Neuronal stem cell (in vitro differentiated cells): ENCODE measurements around the gene HDAC7.

ENCODE experiments used
- DNase-seq: peaks from one replicate; pipeline ENCODE4 v3.0.0-alpha.2; 2013; ENCODE audit warnings: low spot score
- H2AFZ ChIP-seq: one replicate; pipeline ENCODE4 v1.6.1; 2013; ENCODE audit warnings: mild to moderate bottlenecking, low read length, inconsistent platforms
- H2AK5ac ChIP-seq: 2 replicates; pipeline ENCODE4 v1.6.1; 2013; ENCODE audit warnings: low read depth, mild to moderate bottlenecking, inconsistent platforms, low read length, moderate library complexity, mixed read lengths
- H2BK120ac ChIP-seq: 2 replicates; pipeline ENCODE4 v1.6.1; 2013; ENCODE audit warnings: low read depth, mild to moderate bottlenecking, inconsistent platforms, low read length, moderate library complexity, mixed read lengths
- H2BK12ac ChIP-seq: one replicate; pipeline ENCODE4 v1.6.1; 2013; ENCODE audit warnings: low read length, inconsistent platforms
- H2BK15ac ChIP-seq: 2 replicates; pipeline ENCODE4 v1.6.1; 2013; ENCODE audit warnings: mild to moderate bottlenecking, low read length, inconsistent platforms, mixed read lengths
- H2BK5ac ChIP-seq: one replicate; pipeline ENCODE4 v1.6.1; 2013; ENCODE audit warnings: inconsistent platforms, mild to moderate bottlenecking, low read length, moderate library complexity
- H3K14ac ChIP-seq: one replicate; pipeline ENCODE4 v1.6.1; 2013; ENCODE audit warnings: low read length, inconsistent platforms
- H3K18ac ChIP-seq: 2 replicates; pipeline ENCODE4 v1.6.1; 2013; ENCODE audit warnings: low read length, inconsistent platforms
- H3K23ac ChIP-seq: 2 replicates; pipeline ENCODE4 v1.6.1; 2013; ENCODE audit warnings: low read depth, mild to moderate bottlenecking, mixed read lengths, low read length, inconsistent platforms; ENCODE audit not compliant: poor library complexity
- H3K27ac ChIP-seq: replicated peaks from 3 replicates; pipeline ENCODE4 v1.5.1; 2013; ENCODE audit warnings: low read length, inconsistent platforms
- H3K27me3 ChIP-seq, 3 experiments: 2 replicates each; pipeline ENCODE4 v1.6.1; 2013; ENCODE audit warnings: low read length in 3 of 3, mild to moderate bottlenecking in 2 of 3, inconsistent platforms in 1 of 3, low read depth in 1 of 3, mixed read lengths in 1 of 3, moderate library complexity in 1 of 3; ENCODE audit not compliant: control insufficient read depth in 3 of 3, insufficient read depth in 3 of 3
- H3K36me3 ChIP-seq, 2 donors: replicated peaks in 1 of 2; 2 replicates each; pipeline ENCODE4 v1.6.1; 2013; ENCODE audit warnings: low read length in 2 of 2; ENCODE audit not compliant: control insufficient read depth in 2 of 2, insufficient read depth in 2 of 2
- H3K4ac ChIP-seq: 2 replicates; pipeline ENCODE4 v1.6.1; 2013; ENCODE audit warnings: inconsistent platforms, mild to moderate bottlenecking, low read length, moderate library complexity
- H3K4me1 ChIP-seq, 2 donors: 1 replicate in 1 of 2; 2 replicates in 1 of 2; pipeline ENCODE4 v1.6.1; 2013; ENCODE audit warnings: low read length in 2 of 2, low read depth in 1 of 2; ENCODE audit not compliant: control insufficient read depth in 2 of 2, insufficient read depth in 1 of 2
- H3K4me2 ChIP-seq: one replicate; pipeline ENCODE4 v1.6.1; 2013; ENCODE audit warnings: mild to moderate bottlenecking, low read length, inconsistent platforms; ENCODE audit not compliant: insufficient read depth, poor library complexity, severe bottlenecking
- H3K4me3 ChIP-seq, 2 donors: 2 replicates each; pipeline ENCODE4 v1.5.1; 2013; ENCODE audit warnings: low read length in 2 of 2, mild to moderate bottlenecking in 2 of 2, inconsistent platforms in 1 of 2, moderate library complexity in 1 of 2
- H3K79me1 ChIP-seq: one replicate; pipeline ENCODE4 v1.6.1; 2013; ENCODE audit warnings: low read depth, mild to moderate bottlenecking, inconsistent platforms, low read length, moderate library complexity
- H3K9ac ChIP-seq: one replicate; pipeline ENCODE4 v1.6.1; 2013; ENCODE audit warnings: mild to moderate bottlenecking, low read depth, low read length, inconsistent platforms; ENCODE audit not compliant: poor library complexity
- H3K9me3 ChIP-seq, 2 donors: replicated peaks in 1 of 2; 2 replicates each; pipeline versions ENCODE3 to v1.6.1; 2013; ENCODE audit warnings: low read length in 2 of 2, mild to moderate bottlenecking in 2 of 2, inconsistent platforms in 1 of 2, low read depth in 1 of 2, mixed read lengths in 1 of 2, moderate library complexity in 1 of 2; ENCODE audit not compliant: control insufficient read depth in 2 of 2, insufficient read depth in 1 of 2
- H4K8ac ChIP-seq: one replicate; pipeline ENCODE4 v1.6.1; 2013; ENCODE audit warnings: low read depth, mild to moderate bottlenecking, inconsistent platforms, low read length, moderate library complexity
- H4K91ac ChIP-seq: one replicate; pipeline ENCODE4 v1.6.1; 2013; ENCODE audit warnings: low read length, low read depth, mild to moderate bottlenecking, inconsistent platforms; ENCODE audit not compliant: poor library complexity
- WGBS, 2 donors: extraction: QIAGEN DNeasy Blood & Tissue Kit; methylation state at CpG; one replicate each; pipeline ENCODE4 v1.1.7; 2013; ENCODE audit warnings: missing lambda C conversion rate in 2 of 2, mixed read lengths in 1 of 2; ENCODE audit not compliant: insufficient read length in 2 of 2, insufficient replicate concordance in 1 of 2; ENCODE audit errors: extremely low coverage in 2 of 2; 5-methylcytosine and 5-hydroxymethylcytosine counted together

Gene HDAC7

DNA sequence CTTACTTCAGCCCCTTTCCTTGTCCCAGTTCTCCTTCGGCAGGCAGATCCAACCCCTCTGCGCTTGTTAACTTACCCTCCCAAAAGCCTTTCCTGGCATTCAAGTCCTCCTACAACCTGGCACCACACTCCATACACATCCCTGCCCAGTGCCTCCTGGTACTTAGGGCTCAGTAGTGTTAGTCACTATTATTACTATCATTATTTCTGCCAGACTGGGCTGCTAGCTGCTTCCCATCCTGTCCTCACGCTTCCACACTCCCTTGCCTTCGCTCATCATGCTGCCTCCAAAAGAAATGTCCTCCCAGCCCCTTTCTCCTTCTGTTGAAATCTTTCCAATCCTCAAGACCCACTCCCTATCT is 1.6 kb upstream of the HDAC7 start:
- H3K79me1 ChIP-seq = peaks cover 4% of the 10 kb centered on the region
- no peak overlapping the region for H3K9ac ChIP-seq
- no peak overlapping the region for H2BK5ac ChIP-seq
- no peak overlapping the region for H3K4me2 ChIP-seq
- no peak for DNase-seq
- H3K9me3 ChIP-seq = no peaks in the 10 kb centered on the region
- no peak overlapping the region for H2BK120ac ChIP-seq
- H3K4me1 ChIP-seq = peaks cover 45 to 46% of the 10 kb centered on the region in 2 donors
- H3K27ac ChIP-seq = peak overlapping the region; percentile 76
- no peak overlapping the region for H2BK12ac ChIP-seq
- H3K4ac ChIP-seq = no peak overlapping the region
- peak overlapping the region; percentile 27 for H3K18ac ChIP-seq
- H3K36me3 ChIP-seq = peaks cover 0 to 9% of the 10 kb centered on the region in 2 donors
- no peak overlapping the region for H3K23ac ChIP-seq
- H3K4me3 ChIP-seq = peak overlapping the region in 1 of 2 donors; percentile 82
- no peak overlapping the region for H4K91ac ChIP-seq
- no peak overlapping the region for H4K8ac ChIP-seq
- H2AK5ac ChIP-seq = peak overlapping the region; percentile 36
- no CpG with 5 or more reads among the region's 4 CpGs for WGBS, 2 donors
- no peak overlapping the region for H2BK15ac ChIP-seq
- no peaks in the 10 kb centered on the region for H3K27me3 ChIP-seq
- peak overlapping the region; percentile 66 for H2AFZ ChIP-seq
- peak overlapping the region; percentile 2 for H3K14ac ChIP-seq

- peak; percentile 92 for DNase-seq
- no peaks in the 10 kb centered on the region for H3K9me3 ChIP-seq
- no peak overlapping the region for H2BK12ac ChIP-seq
Observed at GRCh38 chr12:47820631-47821345, 1.1 kb upstream of the HDAC7 start.

GRCh38 chr12:47819138-47819895 is 386 bp downstream of the HDAC7 start:
- DNase-seq = peak; percentile 64
- Histone ChIP-seq H4K8ac (no peak overlapping the region), H3K4me3 (peak overlapping the region; percentile 81 to 82), H3K79me1 (peaks cover 4% of the 10 kb centered on the region), H3K9ac (peak overlapping the region; percentile 89), H2AFZ (peak overlapping the region; percentile 75), H2BK120ac (peak overlapping the region; percentile 84), H2AK5ac (peak overlapping the region; percentile 91), H3K27ac (peak overlapping the region; percentile 63), H3K14ac (no peak overlapping the region), H3K4me1 (peaks cover 43 to 46% of the 10 kb centered on the region in 2 donors), H3K9me3 (no peaks in the 10 kb centered on the region), H3K36me3 (peaks cover 0 to 20% of the 10 kb centered on the region in 2 donors), H3K23ac (no peak overlapping the region), H2BK5ac (peak overlapping the region; percentile 100), H3K4ac (no peak overlapping the region), H3K18ac (peak overlapping the region; percentile 96), H4K91ac (no peak overlapping the region), H2BK12ac (peak overlapping the region; percentile 95), H2BK15ac (peak overlapping the region; percentile 87), H3K4me2 (peak overlapping the region; percentile 66), H3K27me3 (no peaks in the 10 kb centered on the region)
- no CpG with 5 or more reads among the region's 77 CpGs for WGBS, 2 donors

More at GRCh38 chr12:47820631-47821345, 1.1 kb upstream of the HDAC7 start:
- H2AK5ac ChIP-seq = peak overlapping the region; percentile 36
- peak overlapping the region; percentile 2 for H3K14ac ChIP-seq
- H2BK5ac ChIP-seq = peak overlapping the region; percentile 100
- peak overlapping the region in 1 of 2 donors; percentile 82 for H3K4me3 ChIP-seq
- no peak overlapping the region for H2BK15ac ChIP-seq
- no peak overlapping the region for H4K91ac ChIP-seq
- peak overlapping the region; percentile 75 for H2AFZ ChIP-seq
- no peak overlapping the region for H3K4ac ChIP-seq
- peak overlapping the region; percentile 27 for H3K18ac ChIP-seq
- H3K9ac ChIP-seq = no peak overlapping the region
- peaks cover 46 to 48% of the 10 kb centered on the region in 2 donors for H3K4me1 ChIP-seq
- WGBS, 2 donors = no CpG with 5 or more reads among the region's 17 CpGs
- no peaks in the 10 kb centered on the region for H3K27me3 ChIP-seq
- no peak overlapping the region for H2BK120ac ChIP-seq
- no peak overlapping the region for H4K8ac ChIP-seq
- peaks cover 0 to 9% of the 10 kb centered on the region in 2 donors for H3K36me3 ChIP-seq
- H3K79me1 ChIP-seq = peaks cover 4% of the 10 kb centered on the region
- peak overlapping the region; percentile 88 for H3K4me2 ChIP-seq
- no peak overlapping the region for H3K23ac ChIP-seq
- H3K27ac ChIP-seq = peak overlapping the region; percentile 98
